Activated T-cell treated with anti-CD3 and anti-CD28 coated beads for 1 hour (primary cell): ENCODE data around the gene DAGLA.

Source experiments
- DNase-seq: peaks from one replicate; pipeline ENCODE4 v3.0.0-alpha.2; 2020; ENCODE audit warnings: low read depth

Gene DAGLA

GRCh38 chr11:61730240-61730994, 50.2 kb downstream of the DAGLA start:
- no peak for DNase-seq

- no peak for DNase-seq
Measured at GRCh38 chr11:61731211-61731951, 51.2 kb downstream of the DAGLA start.

DNA sequence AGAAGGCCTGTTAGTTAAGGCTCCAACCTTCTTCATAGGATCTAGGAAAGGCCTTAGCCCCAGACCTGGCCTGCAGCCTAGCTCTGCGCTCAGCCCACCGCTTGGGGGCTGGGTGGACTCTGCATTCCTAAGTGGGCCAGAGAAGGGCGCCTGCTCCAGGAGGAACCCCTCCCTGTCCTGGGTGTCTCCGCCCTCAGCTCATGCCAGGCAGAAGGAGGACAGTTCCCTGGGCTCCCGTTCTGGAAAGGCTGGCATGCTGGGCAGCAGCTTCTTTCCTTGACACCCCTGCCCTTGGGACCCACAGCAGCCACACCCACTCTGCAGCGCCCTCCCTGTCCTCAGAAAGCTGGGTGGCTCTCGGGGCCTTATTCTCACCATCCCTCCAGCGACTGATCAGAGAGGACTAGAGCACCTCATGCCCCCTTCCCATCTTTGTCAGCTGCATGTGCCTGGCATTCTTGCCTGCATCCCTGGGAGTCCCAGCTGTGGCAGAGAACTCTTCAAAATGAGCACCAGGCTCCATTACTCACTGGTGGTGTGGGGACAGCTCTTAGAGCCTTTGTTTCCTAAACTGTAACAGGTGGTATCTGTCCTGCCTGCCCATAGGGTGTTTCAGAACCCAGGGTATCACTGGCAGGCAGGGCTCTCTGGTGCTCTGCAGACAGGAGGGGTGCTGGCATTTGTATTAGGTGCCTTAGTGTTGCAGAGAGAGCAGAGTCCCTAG, 51.9 kb downstream of the DAGLA start:
- no peak for DNase-seq

DNA sequence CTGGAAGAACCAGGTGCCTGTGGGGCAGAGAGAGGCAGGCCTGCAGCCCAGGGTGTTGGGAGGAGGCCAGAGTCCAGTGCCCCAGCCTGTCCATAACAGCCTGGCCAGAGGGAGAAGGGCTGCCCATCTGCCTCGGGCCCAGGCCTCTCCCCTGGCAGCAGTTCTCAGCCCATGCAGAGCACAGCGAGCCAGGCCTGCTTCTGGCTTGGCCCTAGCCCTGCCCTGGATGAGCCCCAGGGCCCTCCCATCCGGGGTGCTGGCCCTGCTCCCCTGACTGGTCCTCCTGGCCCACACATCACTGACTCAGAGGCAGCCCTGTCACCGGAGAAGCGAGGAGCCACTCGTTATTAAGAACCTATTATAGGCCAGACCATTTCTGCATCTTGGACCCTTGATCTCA, 52.5 kb downstream of the DAGLA start:
- DNase-seq, result no peak

- peak; percentile 76 for DNase-seq
Measured at GRCh38 chr11:61733120-61733978, 53.2 kb downstream of the DAGLA start.

DNA sequence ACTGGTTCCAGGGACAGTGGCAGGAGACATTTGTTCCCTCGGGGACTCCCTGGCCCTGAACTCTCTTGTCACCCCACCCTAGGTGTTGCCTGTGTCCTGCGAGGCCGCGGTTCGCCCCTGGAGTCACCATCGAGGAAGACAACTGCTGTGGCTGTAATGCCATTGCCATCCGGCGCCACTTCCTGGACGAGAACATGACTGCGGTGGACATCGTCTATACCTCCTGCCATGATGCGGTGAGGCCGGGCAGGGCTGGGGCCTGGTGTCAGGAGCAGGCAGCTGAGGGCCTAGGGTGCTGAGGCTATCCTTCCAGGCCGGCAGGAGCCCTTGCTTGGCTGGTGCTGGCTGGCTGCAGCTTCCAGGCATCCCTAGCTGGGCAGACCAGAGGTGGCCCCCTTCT, 54.6 kb downstream of the DAGLA start:
- DNase-seq, result no peak

DNA sequence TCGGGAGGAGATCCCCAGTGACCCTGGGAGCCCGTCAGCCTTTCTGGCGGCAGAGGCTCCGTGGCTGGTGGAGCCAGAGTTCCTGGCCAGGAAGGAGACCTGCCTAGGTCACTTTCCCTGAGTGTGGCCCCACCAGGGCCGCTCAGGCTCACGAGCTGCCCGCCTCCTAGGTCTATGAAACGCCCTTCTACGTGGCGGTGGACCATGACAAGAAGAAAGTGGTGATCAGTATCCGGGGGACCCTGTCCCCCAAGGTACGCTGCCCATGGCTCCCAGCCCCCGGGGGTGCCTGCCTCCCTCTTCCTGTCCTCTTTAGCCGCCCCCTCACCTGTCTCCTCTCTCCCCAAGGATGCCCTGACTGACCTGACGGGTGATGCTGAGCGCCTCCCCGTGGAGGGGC, 55.2 kb downstream of the DAGLA start:
- no peak for DNase-seq

DNA sequence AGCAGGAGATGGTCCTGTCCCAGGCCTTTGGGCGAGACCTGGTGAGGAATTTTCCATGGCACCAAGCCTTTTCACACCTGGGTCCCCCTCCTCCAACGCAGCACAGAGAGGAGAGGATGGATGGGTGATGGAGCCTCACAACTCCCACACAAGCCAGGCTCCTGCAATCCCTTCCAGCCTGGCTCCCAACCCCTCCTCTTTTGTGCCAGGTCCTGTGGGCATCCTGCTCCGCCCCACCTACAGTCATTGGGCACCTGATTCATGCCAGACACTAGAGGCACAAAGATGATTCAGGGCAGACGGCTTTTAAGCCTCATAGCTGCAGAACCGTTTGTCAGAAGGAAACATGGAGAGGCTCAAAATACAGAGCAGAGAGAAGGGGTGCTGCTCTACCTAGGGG, 56.1 kb downstream of the DAGLA start:
- no peak for DNase-seq

DNA sequence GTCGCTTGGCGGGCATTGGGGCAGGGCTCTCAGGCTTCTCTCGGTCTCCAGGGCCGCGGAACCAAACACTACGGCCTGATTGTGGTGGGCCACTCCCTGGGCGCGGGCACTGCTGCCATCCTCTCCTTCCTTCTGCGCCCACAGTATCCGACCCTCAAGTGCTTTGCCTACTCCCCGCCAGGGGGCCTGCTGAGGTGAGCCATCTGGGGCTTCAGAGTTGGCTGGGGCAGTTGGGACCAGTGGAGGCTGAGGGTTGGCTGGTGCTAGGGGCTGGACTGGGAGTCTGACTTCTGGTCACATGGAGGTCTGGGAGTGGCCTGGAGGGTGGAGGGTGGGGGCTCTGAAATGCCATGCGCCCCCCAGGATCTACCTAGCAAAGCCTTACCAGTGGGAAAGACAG, 56.9 kb downstream of the DAGLA start:
- no peak for DNase-seq

GRCh38 chr11:61737636-61738386, 57.6 kb downstream of the DAGLA start:
- DNase-seq, result no peak

- no peak for DNase-seq
Measured at GRCh38 chr11:61738776-61739175, 58.6 kb downstream of the DAGLA start.

DNA sequence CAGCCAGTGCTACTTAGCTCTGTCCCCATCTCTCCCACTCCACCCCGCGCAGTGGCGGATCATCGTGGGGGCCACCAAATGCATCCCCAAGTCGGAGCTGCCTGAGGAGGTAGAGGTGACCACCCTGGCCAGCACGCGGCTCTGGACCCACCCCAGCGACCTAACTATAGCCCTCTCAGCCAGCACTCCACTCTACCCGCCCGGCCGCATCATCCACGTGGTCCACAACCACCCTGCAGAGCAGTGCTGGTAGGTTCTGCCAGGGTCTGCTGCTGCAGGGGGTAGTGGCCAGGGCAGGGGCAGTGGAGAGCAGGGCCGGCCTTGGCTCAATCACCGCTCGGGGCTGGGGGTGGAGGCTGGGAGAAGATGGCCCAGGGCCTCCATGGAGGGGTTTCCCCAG, 59.2 kb downstream of the DAGLA start:
- no peak for DNase-seq

DNA sequence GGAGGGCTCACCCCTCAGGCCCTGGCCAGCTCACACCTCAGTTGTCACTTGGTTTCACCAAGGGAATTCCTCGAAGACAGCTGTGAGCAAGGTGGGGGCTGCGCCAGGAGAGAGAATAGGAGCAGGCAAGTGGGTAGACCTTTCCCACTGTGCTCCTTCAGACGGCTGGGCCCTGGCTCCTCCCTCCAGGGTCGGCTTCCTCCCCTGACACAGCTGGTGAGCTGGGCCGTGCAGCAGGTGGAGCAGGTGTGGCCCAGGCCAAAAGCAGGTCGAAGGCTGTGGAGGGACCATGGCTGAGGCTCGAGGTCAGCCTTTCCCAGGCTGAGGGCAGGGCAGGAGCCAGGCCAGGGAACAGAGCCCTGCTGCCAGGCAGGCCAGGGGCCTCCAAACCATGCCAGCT, 59.8 kb downstream of the DAGLA start:
- DNase-seq, result no peak

- DNase-seq, result no peak
Measured at GRCh38 chr11:61742391-61742790, 62.2 kb downstream of the DAGLA start.

DNA sequence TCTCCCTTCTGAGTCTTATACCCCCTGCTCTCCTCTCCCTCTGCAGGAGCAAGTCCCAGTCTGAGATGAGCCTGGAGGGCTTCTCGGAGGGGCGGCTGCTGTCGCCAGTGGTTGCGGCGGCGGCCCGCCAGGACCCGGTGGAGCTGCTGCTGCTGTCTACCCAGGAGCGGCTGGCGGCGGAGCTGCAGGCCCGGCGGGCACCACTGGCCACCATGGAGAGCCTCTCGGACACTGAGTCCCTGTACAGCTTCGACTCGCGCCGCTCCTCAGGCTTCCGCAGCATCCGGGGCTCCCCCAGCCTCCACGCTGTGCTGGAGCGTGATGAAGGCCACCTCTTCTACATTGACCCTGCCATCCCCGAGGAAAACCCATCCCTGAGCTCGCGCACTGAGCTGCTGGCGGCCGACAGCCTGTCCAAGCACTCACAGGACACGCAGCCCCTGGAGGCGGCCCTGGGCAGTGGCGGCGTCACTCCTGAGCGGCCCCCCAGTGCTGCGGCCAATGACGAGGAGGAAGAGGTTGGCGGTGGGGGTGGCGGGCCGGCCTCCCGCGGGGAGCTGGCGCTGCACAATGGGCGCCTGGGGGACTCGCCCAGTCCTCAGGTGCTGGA, 63.4 kb downstream of the DAGLA start:
- DNase-seq, result no peak

DNA sequence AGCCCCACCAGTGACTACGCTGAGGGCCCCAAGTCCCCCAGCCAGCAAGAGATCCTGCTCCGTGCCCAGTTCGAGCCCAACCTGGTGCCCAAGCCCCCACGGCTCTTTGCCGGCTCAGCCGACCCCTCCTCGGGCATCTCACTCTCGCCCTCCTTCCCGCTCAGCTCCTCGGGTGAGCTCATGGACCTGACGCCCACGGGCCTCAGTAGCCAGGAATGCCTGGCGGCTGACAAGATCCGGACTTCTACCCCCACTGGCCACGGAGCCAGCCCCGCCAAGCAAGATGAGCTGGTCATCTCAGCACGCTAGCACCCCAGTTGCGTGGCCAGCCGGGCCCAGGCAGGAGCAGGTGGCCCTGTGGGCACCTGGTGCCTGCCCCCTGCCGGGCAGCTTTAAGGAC, 64.0 kb downstream of the DAGLA start:
- no peak for DNase-seq

- DNase-seq, result no peak
Measured at GRCh38 chr11:61744609-61745156, 64.5 kb downstream of the DAGLA start.

DNA sequence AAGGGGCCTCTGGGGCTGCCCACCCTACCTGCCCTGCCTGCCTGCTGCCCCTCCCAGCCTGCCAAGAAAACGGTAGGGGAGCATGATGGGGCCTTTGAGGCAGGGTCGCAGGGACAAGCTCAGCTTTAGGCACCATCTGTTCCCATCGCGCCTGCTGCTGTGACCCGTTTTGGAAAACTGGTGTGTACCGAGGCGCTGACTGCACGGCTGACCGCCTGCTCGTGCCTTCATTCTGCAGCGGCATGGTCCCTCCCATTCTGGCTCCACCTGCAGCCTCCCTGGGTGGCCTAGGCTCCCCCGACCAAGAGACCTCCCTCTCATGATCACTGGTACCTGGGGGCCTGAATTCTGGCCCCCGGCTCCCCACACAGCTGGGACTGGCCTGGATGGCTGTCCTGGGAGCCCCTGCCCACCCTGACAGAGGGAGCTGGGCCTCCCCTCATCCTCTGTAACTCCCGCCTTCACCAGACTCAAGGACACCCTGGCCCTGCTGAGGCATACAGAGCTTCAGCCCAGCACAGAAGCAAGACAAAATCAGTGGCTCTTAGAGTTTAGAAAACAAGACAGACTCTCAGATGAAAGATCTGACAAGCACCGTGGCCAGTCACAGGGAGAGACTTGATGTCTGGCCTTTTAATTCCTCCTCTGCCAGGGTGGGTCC, 65.7 kb downstream of the DAGLA start:
- no peak for DNase-seq

GRCh38 chr11:61746442-61747191, 66.4 kb downstream of the DAGLA start:
- DNase-seq, result no peak
